K562 (cell line): ENCODE results near the gene SET. TPM values are rescaled to one million over a fixed set of nuclear protein-coding genes. Genes with fewer than 3 reads are reported as not detected.

Source experiments
- CC2D1A ChIP-seq: fragments of 450-650 bp; IDR thresholded peaks from 2 replicates; pipeline ENCODE4 v1.6.1; 2017; ENCODE audit warnings: mild to moderate bottlenecking
- CHD1 ChIP-seq: fragments of 200-600 bp; sonication (generic); IDR thresholded peaks from one replicate; pipeline ENCODE4 v1.6.1; 2012; ENCODE audit warnings: mild to moderate bottlenecking, moderate library complexity, low read length, inconsistent platforms
- CHD4 ChIP-seq: fragments of 200-600 bp; sonication (generic); IDR thresholded peaks from 3 replicates; pipeline ENCODE4 v1.6.1; 2012; ENCODE audit warnings: low read depth, mild to moderate bottlenecking, mixed read lengths, low read length, inconsistent platforms; ENCODE audit not compliant: insufficient read depth, insufficient replicate concordance, poor library complexity, severe bottlenecking
- COPS2 ChIP-seq: fragments of 450-650 bp; conservative IDR thresholded peaks from 2 replicates; pipeline ENCODE4 v1.6.1; 2016; ENCODE audit warnings: mild to moderate bottlenecking, moderate library complexity
- E2F1 ChIP-seq: sonication (generic); formaldehyde crosslinking; IDR thresholded peaks from 2 replicates; pipeline ENCODE4 v1.8.1; 2023; ENCODE audit warnings: mild to moderate bottlenecking, missing genetic modification reagents, moderate library complexity
- E2F3 ChIP-seq: fragments of 250-450 bp; sonication (Bioruptor Pico); IDR thresholded peaks from 2 replicates; pipeline ENCODE4 v1.4.0; 2020; ENCODE audit warnings: mild to moderate bottlenecking
- EP400 ChIP-seq: fragments of 450-650 bp; IDR thresholded peaks from 2 replicates; pipeline ENCODE4 v1.6.1; 2017; ENCODE audit warnings: antibody characterized with exemption, mild to moderate bottlenecking, moderate library complexity
- EZH2 ChIP-seq: IDR thresholded peaks from 2 replicates; pipeline ENCODE4 v1.6.1; 2012; ENCODE audit warnings: low read depth, mild to moderate bottlenecking, inconsistent platforms, low read length, borderline replicate concordance
- FOSL1 ChIP-seq: fragments of 200-800 bp; sonication (Bioruptor generic); conservative IDR thresholded peaks from 2 replicates; pipeline ENCODE4 v1.6.1; 2016; ENCODE audit warnings: missing genetic modification characterization, missing compliant biosample characterization
- GMEB1 ChIP-seq: fragments of 250-450 bp; sonication (Bioruptor Pico); IDR thresholded peaks from 2 replicates; pipeline ENCODE4 v1.4.0; 2020; ENCODE audit warnings: mild to moderate bottlenecking
- KAT2B ChIP-seq: IDR thresholded peaks from one replicate; pipeline ENCODE4 v1.6.1; 2012; ENCODE audit warnings: low read depth, mild to moderate bottlenecking, control low read depth, inconsistent platforms, low read length, moderate library complexity
- NELFE ChIP-seq: IDR thresholded peaks from 2 replicates; pipeline ENCODE4 v1.6.1; 2011; ENCODE audit warnings: mild to moderate bottlenecking; ENCODE audit not compliant: insufficient read depth, insufficient read length
- NEUROD1 ChIP-seq: fragments of 150-350 bp; IDR thresholded peaks from 2 replicates; pipeline ENCODE4 v1.6.1; 2014; ENCODE audit warnings: borderline replicate concordance, low read length, low read depth; ENCODE audit not compliant: partially characterized antibody
- PHF8 ChIP-seq: fragments of 200-600 bp; sonication (generic); IDR thresholded peaks from 2 replicates; pipeline ENCODE4 v1.6.1; 2012; ENCODE audit warnings: mixed run types, mild to moderate bottlenecking, inconsistent platforms, low read length, moderate library complexity, borderline replicate concordance
- POLR3G ChIP-seq: IDR thresholded peaks from 2 replicates; pipeline ENCODE4 v1.6.1; 2011; ENCODE audit not compliant: insufficient read length, insufficient replicate concordance; ENCODE audit errors: extremely low read depth
- RBFOX2 ChIP-seq: fragments of 200-400 bp; formaldehyde crosslinking; IDR thresholded peaks from 2 replicates; pipeline ENCODE4 v1.6.1; 2017; ENCODE audit warnings: low read depth, mild to moderate bottlenecking, low read length, moderate library complexity
- THRAP3 ChIP-seq: fragments of 450-650 bp; IDR thresholded peaks from 2 replicates; pipeline ENCODE4 v1.6.1; 2016; ENCODE audit warnings: mild to moderate bottlenecking, inconsistent platforms, borderline replicate concordance
- U2AF2 ChIP-seq: fragments of 200-400 bp; formaldehyde crosslinking; optimal IDR thresholded peaks from 2 replicates; pipeline ENCODE3; 2017; ENCODE audit warnings: low read depth, mild to moderate bottlenecking, low read length
- YY1 ChIP-seq, 3 experiments: IDR thresholded peaks; 2 replicates each; pipeline ENCODE4 v1.6.1; 2011; ENCODE audit warnings: low read length in 2 of 3, mild to moderate bottlenecking in 2 of 3, moderate library complexity in 2 of 3, borderline replicate concordance in 1 of 3, control low read depth in 1 of 3, low read depth in 1 of 3; ENCODE audit not compliant: insufficient read depth in 3 of 3, insufficient replicate concordance in 2 of 3, control insufficient read depth in 1 of 3, insufficient read length in 1 of 3; ENCODE audit errors: extremely low read depth in 1 of 3
- ZNF174 ChIP-seq: fragments of 250-450 bp; sonication (Bioruptor Pico); IDR thresholded peaks from 2 replicates; pipeline ENCODE4 v1.4.0; 2020; ENCODE audit warnings: mild to moderate bottlenecking
- ZNF232 ChIP-seq: sonication (generic); formaldehyde crosslinking; IDR thresholded peaks from 2 replicates; pipeline ENCODE4 v1.8.0; 2022; ENCODE audit warnings: mild to moderate bottlenecking, missing genetic modification reagents
- ZNF282 ChIP-seq: sonication (generic); formaldehyde crosslinking; IDR thresholded peaks from 2 replicates; pipeline ENCODE4 v1.8.1; 2023; ENCODE audit warnings: missing genetic modification reagents
- polyA plus RNA-seq, 8 experiments: library from polyadenylated mRNA; depleted of rRNA in 4 of 8; stranded (reverse) in 5 of 8; unstranded in 3 of 8; fragments of >200 nt; fragmentation: Nextera tagmentation in 2 of 8; fragmentation: Illumina TruSeq in 1 of 8; extraction: Ambion mirVana in 2 of 8; extraction: Trizol in 1 of 8; gene quantifications; 2 replicates each; pipeline versions ENCODE4 v1.2.1 to v1.2.3, GENCODE V29; 2011 to 2014; ENCODE audit warnings: inconsistent platforms in 1 of 8, missing spikeins in 1 of 8
- total RNA-seq, 7 experiments: library from RNA; depleted of rRNA in 6 of 7; stranded (reverse); fragments of >200 nt in 6 of 7; fragmentation: Illumina TruSeq in 2 of 7; extraction: Trizol in 2 of 7; gene quantifications; 2 replicates each; pipeline versions ENCODE4 v1.2.1 to v1.2.3, GENCODE V29; 2011 to 2021; ENCODE audit warnings: low replicate concordance in 1 of 7
- TF ChIP-seq, protein P1 (sequence below): fragments of 450-650 bp; IDR thresholded peaks from 2 replicates; pipeline ENCODE4 v1.6.1; 2017; ENCODE audit warnings: antibody characterized with exemption
- TF ChIP-seq, protein P2 (sequence below): fragments of 250-450 bp; sonication (Bioruptor Pico); IDR thresholded peaks from 2 replicates; pipeline ENCODE4 v1.6.1; 2021; ENCODE audit warnings: mild to moderate bottlenecking

The SET gene
- total and polyA plus RNA-seq, 9 of the 15 experiments (the other 6 are each of a cell fraction or from before 2014, with no cell fraction given) = 404 to 1,447 (median 907) TPM

GRCh38 chr9:128702445-128702948, 13.5 kb downstream of the SET start, which contains the start of gene PKN3 (continued):
- TF ChIP-seq, protein P1, sequence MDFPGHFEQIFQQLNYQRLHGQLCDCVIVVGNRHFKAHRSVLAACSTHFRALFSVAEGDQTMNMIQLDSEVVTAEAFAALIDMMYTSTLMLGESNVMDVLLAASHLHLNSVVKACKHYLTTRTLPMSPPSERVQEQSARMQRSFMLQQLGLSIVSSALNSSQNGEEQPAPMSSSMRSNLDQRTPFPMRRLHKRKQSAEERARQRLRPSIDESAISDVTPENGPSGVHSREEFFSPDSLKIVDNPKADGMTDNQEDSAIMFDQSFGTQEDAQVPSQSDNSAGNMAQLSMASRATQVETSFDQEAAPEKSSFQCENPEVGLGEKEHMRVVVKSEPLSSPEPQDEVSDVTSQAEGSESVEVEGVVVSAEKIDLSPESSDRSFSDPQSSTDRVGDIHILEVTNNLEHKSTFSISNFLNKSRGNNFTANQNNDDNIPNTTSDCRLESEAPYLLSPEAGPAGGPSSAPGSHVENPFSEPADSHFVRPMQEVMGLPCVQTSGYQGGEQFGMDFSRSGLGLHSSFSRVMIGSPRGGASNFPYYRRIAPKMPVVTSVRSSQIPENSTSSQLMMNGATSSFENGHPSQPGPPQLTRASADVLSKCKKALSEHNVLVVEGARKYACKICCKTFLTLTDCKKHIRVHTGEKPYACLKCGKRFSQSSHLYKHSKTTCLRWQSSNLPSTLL = no peak
- peak; percentile 82; the same call in 1 of the 2 replicates for TF ChIP-seq E2F1 (CRISPR knock-in tag)
- TF ChIP-seq ZNF282 (CRISPR knock-in tag) = no peak
- TF ChIP-seq COPS2 = no peak
- TF ChIP-seq CC2D1A = no peak
- TF ChIP-seq EP400 = peak; percentile 56; the same call in 1 of the 2 replicates
- TF ChIP-seq E2F3 (CRISPR knock-in tag) = peak; percentile 41; the same call in 1 of the 2 replicates
- TF ChIP-seq CHD4 = no peak
- no peak for TF ChIP-seq ZNF174
- TF ChIP-seq YY1 (IDR thresholded peaks at IDR 0.05; ENCODE audit: borderline replicate concordance in 1 of 3, control insufficient read depth in 1 of 3, extremely low read depth in 1 of 3, insufficient read depth in 3 of 3, insufficient read length in 1 of 3, insufficient replicate concordance in 2 of 3, low read depth in 1 of 3, low read length in 2 of 3) = peak in 2 of 3 experiments; percentile 28 to 39
- TF ChIP-seq CHD1 = no peak
- peak; percentile 20 for TF ChIP-seq KAT2B
- no peak for TF ChIP-seq NELFE
- TF ChIP-seq, protein P2, sequence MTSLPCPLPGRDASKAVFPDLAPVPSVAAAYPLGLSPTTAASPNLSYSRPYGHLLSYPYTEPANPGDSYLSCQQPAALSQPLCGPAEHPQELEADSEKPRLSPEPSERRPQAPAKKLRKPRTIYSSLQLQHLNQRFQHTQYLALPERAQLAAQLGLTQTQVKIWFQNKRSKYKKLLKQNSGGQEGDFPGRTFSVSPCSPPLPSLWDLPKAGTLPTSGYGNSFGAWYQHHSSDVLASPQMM = no peak
- no peak for TF ChIP-seq EZH2
- peak; percentile 82 for TF ChIP-seq RBFOX2
- TF ChIP-seq GMEB1 (CRISPR knock-in tag) = no peak
- TF ChIP-seq FOSL1 (tag) = no peak
- no peak for TF ChIP-seq THRAP3
- TF ChIP-seq NEUROD1 = peak; percentile 55
- peak; percentile 73; the same call in 1 of the 2 replicates for TF ChIP-seq PHF8
- no peak for TF ChIP-seq POLR3G
- TF ChIP-seq U2AF2 = no peak
- TF ChIP-seq ZNF232 (CRISPR knock-in tag) = no peak
